GM19452 (cell line): ENCODE results near the gene RGS5.

Source experiments
- ATAC-seq: cut with Tn5 transposase; IDR thresholded peaks from one replicate; pipeline ENCODE4 v1.9.1; 2021; ENCODE audit not compliant: unreplicated experiment

Gene RGS5

DNA sequence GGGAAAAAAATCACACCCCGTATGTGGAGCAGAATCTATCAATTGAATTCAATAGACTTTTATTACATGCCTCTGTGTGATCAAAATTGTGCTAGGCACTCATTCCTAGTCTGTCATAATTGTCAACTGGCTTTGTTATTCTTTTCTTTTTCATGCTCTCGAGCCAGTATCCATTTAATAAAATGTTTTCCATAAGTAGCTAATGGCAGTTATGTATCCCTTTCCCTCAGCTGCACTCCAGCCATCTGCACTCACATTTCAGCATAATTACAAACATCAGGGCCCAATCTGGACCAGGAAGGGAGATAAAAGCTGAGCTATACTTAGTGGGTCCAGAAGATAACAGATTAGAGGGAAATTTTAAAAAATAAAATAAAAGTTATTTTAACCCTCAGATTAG, 15.9 kb downstream of the RGS5 start:
- ATAC-seq, result no peak

- ATAC-seq, result no peak
Measured at GRCh38 chr1:163182330-163182949, 20.3 kb downstream of the RGS5 start.

GRCh38 chr1:163178628-163179027, 24.1 kb downstream of the RGS5 start:
- no peak for ATAC-seq

DNA sequence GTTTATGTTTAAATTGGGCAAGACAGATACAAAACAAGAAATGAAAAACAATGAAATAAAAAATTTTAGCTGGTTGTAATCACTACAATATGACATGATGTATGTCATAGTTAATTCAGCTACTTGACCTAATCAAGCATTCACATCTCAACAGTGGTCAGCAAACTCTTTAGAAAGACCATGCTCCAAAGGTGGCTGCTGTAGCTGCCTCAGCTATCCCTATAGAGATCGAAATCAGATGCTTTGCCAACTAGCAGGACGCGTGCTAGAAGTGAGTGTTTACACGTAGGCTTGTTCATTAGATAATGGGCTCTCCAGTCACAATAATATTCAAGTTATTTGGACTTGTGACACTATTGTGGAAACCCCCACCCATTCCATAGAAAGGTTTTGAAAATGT, 25.9 kb downstream of the RGS5 start:
- ATAC-seq, result no peak

DNA sequence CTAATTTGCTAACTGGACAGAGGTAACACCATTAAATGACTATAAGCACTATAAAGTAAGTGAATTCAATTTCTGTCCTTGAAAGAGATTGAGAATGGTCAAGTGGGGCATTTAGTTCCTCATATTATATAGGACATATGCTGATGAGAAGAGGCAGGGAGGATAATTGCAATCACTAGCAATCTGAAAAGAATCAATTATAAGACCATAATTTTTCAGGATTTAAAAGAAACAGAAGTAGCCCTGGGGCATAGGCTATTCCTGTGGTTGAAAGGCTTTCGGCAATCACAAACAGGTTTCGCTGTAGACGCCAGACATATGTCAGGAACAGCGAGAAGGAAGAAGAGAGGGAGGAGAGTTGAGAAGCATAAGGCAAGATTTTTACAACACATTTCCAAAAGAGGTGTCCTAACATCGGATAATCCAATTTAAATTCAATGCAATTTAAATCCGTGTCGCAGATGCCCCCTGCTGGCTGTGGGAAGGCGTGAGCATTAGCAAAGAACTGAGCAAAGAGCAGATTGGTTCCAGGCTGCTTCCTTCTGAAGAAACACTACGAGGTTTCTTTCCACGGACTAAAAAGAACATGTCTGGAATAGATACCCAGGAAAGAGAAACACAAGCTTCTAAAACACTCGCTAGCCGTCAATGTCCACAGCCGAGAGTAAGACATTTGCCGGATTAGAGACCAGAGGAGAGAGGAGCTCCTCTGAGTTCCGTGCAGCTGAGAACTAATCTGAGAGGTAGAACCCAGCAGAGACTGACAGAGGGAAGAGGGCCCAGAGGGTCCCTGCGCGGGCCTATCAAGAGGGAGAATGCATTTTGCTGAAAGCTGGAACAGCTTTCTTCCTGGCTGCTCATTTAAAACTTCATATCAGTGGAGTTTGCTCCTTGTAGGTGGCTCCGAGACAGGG, 27.9 kb downstream of the RGS5 start:
- ATAC-seq, result no peak

- ATAC-seq, result no peak
Measured at GRCh38 chr1:163173121-163173520, 29.6 kb downstream of the RGS5 start.

DNA sequence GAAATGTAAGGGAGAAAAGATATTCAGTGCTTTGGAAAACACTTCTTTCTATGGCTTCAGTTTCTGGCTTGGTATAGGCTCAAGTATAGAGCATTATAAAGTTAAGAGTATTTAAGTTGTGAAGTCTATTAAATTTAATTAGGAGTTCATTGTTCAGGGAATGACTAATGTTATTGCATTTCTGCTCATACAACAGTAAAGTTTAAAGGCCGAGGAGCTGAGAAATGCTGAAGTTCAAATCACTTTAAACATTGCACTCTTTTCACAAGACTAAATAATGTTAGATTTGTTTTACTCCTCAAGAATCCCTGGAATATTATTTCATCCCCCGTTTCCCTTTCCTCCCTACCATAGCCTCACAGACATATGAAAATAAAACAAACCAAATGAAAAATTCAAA, 30.1 kb downstream of the RGS5 start:
- ATAC-seq, result no peak

DNA sequence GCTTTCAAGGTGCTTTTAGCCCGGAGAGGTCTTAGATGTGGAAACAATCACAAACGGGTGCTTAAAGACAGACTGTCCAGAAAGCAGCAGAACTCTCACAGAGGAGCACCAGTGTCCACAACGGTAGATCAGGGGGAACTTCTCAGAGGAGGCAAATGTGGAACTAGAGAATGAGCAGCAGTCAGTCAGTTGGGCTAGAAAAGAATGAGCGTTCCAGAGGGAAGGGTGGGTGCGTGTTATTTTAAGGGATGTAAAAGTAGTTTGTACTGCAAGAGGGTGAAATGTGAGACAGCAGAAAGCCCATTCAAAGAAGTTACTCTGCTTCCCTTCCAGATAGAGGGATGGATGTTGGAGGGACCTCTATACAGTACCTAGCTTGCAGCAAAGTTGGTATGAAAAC, 30.9 kb downstream of the RGS5 start:
- ATAC-seq, result no peak

DNA sequence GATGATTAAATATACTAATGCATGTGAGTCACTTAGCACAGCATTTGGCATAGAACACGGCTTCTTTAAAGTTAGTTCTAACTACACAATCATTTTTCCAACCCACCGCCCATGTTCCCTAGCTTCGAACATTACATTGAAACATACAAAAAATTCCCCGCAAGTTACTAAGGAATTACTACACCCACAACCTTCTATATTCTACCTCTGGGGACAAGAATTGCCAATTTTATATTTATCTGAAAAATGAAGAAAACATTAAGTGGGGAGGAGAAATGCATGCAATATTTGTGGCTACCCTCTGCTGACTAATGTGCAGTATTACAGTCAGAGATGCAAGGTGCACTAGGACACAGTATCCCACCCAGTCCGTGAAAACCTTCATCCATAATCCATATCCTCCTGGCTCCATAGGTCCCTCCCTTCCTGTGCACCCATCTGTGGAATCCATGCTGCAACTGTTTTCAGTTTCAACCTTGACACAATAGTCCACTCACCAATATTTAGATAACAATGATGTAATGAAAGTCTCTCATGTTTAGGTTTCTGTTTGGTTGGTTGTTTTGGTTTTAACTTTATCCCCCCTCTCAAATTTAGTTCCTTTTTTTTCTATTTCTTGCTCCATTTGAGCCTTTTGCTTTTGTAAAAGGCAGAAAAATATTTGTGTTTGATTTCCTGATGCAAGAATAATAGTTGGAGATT, 31.6 kb downstream of the RGS5 start:
- ATAC-seq, result no peak

- no peak for ATAC-seq
Measured at GRCh38 chr1:163170331-163170730, 32.4 kb downstream of the RGS5 start.

DNA sequence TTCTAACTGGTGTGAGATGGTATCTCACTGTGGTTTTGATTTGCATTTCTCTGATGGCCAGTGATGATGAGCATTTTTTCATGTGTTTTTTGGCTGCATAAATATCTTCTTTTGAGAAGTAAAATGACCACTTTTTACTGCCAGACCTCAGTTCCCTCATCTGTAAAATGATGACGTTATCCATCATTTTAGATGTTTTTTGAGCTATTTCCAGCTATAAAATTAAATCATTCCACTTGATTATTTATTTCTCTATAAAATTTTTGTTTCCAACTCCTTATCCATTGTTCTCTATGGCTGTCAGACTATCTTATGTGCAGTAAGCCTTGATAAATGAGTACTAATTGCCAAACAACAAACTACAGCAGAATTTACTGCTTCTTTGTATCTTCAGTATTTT, 33.2 kb downstream of the RGS5 start:
- no peak for ATAC-seq

- no peak for ATAC-seq
Measured at GRCh38 chr1:163168053-163168452, 34.7 kb downstream of the RGS5 start.

- ATAC-seq, result no peak
Measured at GRCh38 chr1:163166886-163167555, 35.7 kb downstream of the RGS5 start.

- ATAC-seq, result no peak
Measured at GRCh38 chr1:163165119-163165518, 37.6 kb downstream of the RGS5 start.

- ATAC-seq, result no peak
Measured at GRCh38 chr1:163163881-163164582, 38.7 kb downstream of the RGS5 start.

DNA sequence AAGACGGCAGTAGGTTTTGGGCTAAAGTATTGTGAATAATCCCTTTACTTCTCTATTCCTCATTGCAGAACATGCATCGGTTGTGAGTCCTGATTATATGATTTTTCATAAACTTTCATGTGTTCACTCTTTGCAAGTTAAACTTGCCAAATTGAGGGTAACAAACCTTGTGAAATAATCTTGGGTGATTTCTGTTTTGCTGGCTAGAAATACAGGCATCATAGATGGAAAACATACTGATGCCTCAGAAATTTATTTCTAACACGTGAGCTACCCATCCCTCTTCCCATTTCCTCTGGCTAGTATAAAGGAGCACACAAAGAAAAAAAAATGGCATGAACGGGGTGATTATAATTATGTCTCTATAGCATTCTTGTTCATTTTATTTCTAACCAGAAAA, 39.6 kb downstream of the RGS5 start:
- ATAC-seq, result no peak

GRCh38 chr1:163162381-163162914, 40.3 kb downstream of the RGS5 start:
- no peak for ATAC-seq

DNA sequence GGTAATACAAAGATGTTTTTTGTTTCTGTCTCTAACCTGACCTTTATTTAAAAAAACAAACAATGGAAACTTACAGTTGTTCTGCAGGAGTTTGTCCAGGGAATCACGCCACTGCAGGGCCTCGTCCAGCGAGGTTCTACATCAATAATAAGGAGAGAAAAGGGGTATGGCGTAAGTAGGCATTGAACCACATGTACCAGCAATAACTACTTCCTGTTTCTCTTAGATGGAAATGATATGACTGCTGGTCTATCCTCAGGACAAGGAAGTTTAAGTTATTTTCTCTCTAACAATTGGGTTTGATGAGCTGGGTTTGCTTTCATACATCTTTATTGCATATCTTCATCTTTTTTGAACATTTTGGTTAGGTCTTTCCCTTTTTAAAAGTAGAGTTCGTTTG, 40.9 kb downstream of the RGS5 start:
- ATAC-seq, result no peak

GRCh38 chr1:163161337-163161736, 41.4 kb downstream of the RGS5 start:
- no peak for ATAC-seq

DNA sequence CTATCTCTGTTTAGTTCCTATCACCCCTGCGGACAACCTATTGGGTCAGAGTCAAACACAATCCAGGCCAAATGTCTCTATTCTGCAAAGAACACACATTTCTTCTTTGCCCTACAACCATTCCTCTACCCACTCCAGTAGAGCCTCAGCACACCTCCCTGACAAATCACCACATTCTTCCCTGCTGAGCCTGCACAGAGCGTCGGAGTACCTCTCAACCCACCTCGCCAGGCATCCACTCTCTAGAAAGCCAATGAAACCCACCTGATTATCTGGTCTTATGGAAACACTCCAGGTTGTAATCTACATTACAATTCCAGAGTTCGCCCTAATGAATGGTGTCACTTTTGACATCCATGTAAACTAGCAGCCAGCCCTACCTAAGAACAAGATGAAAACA, 47.1 kb downstream of the RGS5 start:
- no peak for ATAC-seq

GRCh38 chr1:163148911-163149310, 53.8 kb downstream of the RGS5 start:
- no peak for ATAC-seq
